Endothelial cell of umbilical vein (primary cell): ENCODE measurements around the gene ZNF740.

Experiments
- CTCF ChIP-seq, 2 donors: IDR thresholded peaks; 1 replicate in 1 of 2; 2 replicates in 1 of 2; pipeline ENCODE4 v1.5.1; 2011; ENCODE audit warnings: low read length in 2 of 2, mild to moderate bottlenecking in 2 of 2, moderate library complexity in 2 of 2, control low read depth in 1 of 2, inconsistent platforms in 1 of 2, low read depth in 1 of 2; ENCODE audit not compliant: insufficient read depth in 1 of 2; ENCODE audit errors: extremely low read depth in 1 of 2
- EZH2 ChIP-seq: IDR thresholded peaks from 2 replicates; pipeline ENCODE4 v1.6.1; 2012; ENCODE audit warnings: borderline replicate concordance, low read depth, mild to moderate bottlenecking, moderate library complexity, low read length, inconsistent platforms; ENCODE audit not compliant: severe bottlenecking
- GATA2 ChIP-seq: IDR thresholded peaks from 2 replicates; pipeline ENCODE4 v1.7.0; 2011; ENCODE audit warnings: low read depth, mild to moderate bottlenecking, moderate library complexity, mixed read lengths, low read length; ENCODE audit not compliant: insufficient read length, insufficient read depth
- JUN ChIP-seq: IDR thresholded peaks from 2 replicates; pipeline ENCODE4 v1.6.1; 2011; ENCODE audit warnings: borderline replicate concordance, low read depth; ENCODE audit not compliant: insufficient read length, insufficient read depth
- MAX ChIP-seq: IDR thresholded peaks from 2 replicates; pipeline ENCODE4 v1.6.1; 2011; ENCODE audit not compliant: insufficient read depth, insufficient read length
- POLR2A ChIP-seq: IDR thresholded peaks from 2 replicates; pipeline ENCODE4 v1.6.1; 2012; ENCODE audit warnings: low read depth, mild to moderate bottlenecking, control low read depth, low read length
- POLR2AphosphoS5 ChIP-seq: IDR thresholded peaks from 2 replicates; pipeline ENCODE4 v1.6.1; 2012; ENCODE audit warnings: low read depth, mild to moderate bottlenecking, control low read depth, low read length, moderate library complexity; ENCODE audit not compliant: insufficient read depth

- TF ChIP-seq CTCF (IDR thresholded peaks at IDR 0.05; ENCODE audit: extremely low read depth in 1 of 2, insufficient read depth in 1 of 2, low read depth in 1 of 2, low read length in 2 of 2) (no peak), EZH2 (no peak), POLR2AphosphoS5 (no peak), POLR2A (no peak), MAX (no peak), JUN (no peak), GATA2 (no peak)
These were observed 13.6 kb downstream of the ZNF740 start for GRCh38 chr12:53193985-53194716.
